GM19240 (cell line): Measurements from ENCODE around the gene CD300E.
"Not testable (repeated sequence)": the region's sequence is repeated elsewhere in the genome, so short reads cannot be mapped to it uniquely, and the experiment has no call there.

Experiments used
- DNase-seq: peaks from one replicate; pipeline ENCODE4 v3.0.0; 2011; ENCODE audit warnings: low spot score; ENCODE audit not compliant: insufficient read length

Gene CD300E

GRCh38 chr17:74599023-74599399 lies 24.5 kb downstream of the CD300E start:
- no peak for DNase-seq

GRCh38 chr17:74598346-74599022 lies 25.1 kb downstream of the CD300E start:
- no peak for DNase-seq

GRCh38 chr17:74597069-74597790 lies 26.3 kb downstream of the CD300E start:
- DNase-seq = no peak

DNA sequence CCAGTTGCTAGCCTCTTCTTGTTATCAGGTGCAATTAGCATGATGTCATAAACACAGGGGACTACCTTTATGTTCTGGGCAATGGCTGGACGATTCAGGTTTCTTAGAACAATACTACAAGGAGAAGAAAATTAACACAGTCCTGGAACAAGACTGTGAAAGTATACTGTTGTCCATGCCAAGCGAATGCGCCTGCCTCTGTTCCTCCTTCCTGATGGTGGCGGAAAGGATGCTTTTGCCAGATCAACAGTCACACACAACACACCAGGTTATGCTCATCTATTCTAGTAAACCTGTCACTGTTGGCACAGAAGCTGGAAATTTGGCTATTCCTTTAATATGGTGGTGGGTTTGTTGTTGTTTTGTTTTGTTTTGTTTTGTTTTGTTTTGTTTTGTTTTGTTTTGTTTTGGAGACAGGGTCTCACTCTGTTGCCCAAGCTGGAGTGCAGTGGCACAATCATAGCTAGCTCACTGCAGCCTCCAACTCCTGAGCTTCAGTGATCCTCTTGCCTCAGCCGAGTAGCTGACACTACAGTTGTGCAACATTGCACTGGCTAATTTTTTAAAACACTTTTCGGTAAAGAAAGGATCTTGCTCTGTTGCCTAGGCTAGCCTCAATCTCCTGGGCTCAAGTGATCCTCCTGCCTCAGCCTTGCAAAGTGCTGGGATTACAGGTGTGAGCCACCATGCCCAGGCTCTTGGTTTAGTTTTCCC lies 28.3 kb downstream of the CD300E start:
- no peak for DNase-seq

GRCh38 chr17:74592087-74592990 lies 31.2 kb downstream of the CD300E start, which contains the start of gene CD300LD:
TSS of gene CD300LD (minus strand) at chr17:74592283. CDS start at chr17:74592202, 81 bp downstream.
- DNase-seq = no peak

GRCh38 chr17:74591503-74591902 lies 32.0 kb downstream of the CD300E start:
- no peak for DNase-seq

GRCh38 chr17:74585711-74586110 lies 37.8 kb downstream of the CD300E start:
- DNase-seq = no peak

- DNase-seq = no peak
Observed at GRCh38 chr17:74584292-74585060, 39.1 kb downstream of the CD300E start.

DNA sequence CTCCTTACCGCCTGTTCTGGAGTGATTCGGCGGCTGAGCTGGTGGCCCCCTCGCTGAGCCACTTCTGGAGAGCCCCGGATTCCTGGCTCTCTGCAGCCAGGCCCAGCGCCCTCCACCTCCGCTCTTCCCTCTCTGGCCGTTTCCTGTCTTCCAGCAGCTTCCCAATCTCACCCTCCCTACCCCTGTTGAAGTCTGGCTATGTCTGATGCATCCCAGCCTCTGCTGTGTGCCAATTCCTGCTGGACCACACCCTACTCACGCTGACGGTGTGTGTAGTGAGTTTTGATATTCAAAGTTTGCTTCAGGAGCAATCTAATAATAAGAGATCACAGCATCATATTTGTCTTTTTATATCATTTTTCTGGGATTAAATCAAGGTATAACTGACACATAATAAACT lies 40.9 kb downstream of the CD300E start:
- DNase-seq = no peak

GRCh38 chr17:74579900-74580299 lies 43.6 kb downstream of the CD300E start:
- no peak for DNase-seq

DNA sequence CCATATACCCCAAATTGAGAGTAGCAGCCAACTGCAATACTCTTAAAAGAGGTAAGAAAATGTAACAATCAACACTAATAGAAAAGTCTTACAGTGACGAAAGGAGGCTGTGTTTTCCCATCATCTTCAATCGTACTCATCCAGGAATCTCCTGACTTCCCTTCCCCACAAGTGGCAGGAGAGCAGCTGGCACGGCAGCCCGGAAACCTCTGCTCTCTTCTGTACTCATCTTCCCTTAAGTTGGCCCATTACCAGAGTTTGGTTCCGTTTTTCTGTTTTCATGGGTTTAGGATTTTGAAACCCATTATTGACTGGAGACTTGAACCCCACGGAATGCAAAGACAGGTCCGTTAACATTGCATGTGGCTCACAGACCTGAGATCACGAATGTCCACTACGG lies 44.6 kb downstream of the CD300E start:
- no peak for DNase-seq

GRCh38 chr17:74574489-74575142 lies 48.9 kb downstream of the CD300E start:
- DNase-seq = no peak

- not testable (repeated sequence) for DNase-seq
Observed at GRCh38 chr17:74573635-74574034, 49.9 kb downstream of the CD300E start.

DNA sequence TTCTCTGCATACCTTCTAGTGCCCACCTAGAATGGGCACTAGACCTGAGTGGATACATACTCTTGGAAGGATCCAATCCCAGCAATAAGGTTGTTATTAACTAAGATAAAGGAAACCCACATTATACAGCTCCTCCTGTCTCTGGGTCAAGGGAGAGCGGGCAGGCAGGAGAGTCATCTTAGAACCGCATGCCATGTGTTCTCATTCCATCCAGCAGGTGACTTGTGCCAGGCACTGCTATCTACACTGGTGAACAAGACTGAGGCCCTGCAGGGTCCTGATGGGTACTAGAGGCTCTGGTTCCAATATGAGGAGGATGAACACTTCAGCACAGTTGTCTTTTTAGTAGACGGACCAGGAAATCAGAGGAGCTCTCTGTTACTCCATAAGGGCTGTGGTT lies 50.4 kb downstream of the CD300E start:
- DNase-seq = no peak

DNA sequence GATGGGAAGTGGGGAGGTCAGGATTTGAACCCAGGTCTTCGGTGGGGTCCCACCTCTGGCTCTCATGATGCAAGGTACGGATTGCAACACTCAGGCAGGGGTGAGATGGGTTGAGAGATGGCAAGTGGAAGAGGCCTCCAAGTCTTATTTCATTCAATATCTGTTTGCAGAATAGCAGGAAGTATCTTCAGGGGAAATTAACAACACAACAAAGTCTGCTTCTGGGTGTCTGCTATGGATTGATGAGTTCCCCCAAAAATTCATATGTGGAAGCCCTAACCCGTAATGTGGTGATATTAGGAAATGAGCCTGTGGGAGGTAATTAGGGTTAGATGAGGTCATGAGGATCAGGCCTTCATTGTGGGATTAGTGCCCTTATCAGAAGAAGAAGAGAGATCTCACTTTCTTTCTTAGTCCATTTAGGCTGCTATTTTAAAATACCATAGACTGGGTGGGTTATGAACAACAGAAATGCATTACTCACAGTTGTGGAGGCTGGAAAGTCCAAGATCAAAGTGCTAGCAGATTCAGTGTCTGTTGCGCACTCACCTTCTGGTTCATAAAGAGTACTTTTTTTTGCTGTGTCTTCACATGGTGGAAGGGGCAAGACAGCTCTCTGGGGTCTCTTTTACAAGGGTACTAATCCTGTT lies 51.8 kb downstream of the CD300E start:
- DNase-seq = no peak

DNA sequence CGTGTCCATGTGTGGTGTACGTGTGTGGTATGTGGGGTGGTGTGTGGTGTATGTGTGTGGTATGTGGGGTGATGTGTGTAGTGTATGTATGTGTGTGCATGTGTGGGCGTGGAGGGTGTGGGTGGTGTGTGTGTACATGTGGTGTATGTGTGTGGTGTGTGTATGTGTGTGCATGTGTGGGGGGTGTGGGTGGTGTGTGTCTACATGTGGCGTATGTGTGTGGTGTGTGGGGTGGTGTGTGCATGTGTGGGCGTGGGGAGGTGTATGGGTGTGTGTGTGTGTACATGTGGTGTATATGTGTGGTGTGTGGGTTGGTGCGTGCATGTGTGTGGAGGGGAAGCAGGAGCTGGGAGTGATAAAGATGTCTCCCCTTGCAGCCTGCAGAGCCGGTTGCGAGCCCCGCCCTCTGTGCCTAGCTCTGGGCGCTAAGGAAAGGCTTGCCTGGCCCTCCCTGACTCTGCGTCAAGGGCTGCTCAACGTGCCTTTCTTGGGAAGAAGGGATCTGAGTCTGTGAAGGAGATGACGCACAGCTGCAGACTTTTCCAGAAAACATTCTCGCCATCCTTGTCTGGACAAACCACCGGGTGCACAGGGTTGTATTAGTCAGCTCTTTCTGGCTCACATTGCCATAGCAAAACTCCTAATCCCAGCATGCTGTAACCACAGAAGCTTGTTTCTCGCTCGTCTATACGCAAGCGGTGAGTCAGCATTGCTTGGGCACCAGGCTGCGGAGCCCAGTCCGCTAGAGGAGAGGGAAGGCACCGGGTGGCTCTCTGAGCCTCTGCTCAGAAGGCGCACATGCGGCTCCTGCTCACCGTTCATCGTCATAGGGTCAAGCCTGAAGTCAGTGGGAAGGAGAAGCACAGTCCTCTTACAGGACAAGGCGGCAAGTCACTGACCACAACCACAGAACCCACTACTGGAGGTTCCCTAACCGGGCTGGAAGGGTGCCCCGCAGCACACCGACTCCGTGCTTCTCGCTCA lies 54.2 kb downstream of the CD300E start:
- no peak for DNase-seq

DNA sequence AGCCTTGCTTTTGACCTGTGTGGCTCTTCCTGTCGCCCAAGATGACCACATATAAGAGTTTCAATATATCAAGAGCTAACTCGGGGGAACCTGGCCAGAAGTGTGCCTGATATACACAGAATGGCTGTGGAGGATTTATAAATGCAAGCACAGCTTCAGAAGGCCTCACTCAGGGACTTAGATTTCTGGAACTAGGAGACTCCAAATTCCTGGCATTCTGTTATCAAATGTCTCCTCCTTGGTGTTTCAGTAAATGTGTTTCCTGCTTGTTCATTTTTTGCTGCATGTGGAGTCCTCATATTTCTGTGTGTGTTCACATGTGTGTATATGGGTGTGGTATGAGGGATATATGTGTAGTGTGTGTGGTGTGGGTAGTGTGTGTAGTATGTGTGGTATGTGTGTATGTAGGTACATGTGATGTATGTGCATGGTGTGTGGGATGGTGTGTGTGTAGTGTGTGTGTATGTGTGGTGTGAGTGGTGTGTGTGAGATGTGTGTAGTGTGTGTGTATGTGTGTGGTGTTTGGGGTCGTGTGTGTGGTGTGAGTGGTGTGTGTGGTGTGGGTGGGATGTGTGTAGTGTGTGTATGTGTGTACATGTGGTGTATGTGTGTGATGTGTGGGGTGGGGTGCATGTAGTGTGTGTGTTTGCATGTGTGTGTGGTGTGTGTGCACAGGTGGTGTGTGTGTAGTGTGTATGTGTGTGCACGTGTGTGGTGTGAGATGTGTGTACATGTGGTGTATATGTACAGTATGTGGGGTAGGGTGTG lies 55.2 kb downstream of the CD300E start:
- DNase-seq = no peak

DNA sequence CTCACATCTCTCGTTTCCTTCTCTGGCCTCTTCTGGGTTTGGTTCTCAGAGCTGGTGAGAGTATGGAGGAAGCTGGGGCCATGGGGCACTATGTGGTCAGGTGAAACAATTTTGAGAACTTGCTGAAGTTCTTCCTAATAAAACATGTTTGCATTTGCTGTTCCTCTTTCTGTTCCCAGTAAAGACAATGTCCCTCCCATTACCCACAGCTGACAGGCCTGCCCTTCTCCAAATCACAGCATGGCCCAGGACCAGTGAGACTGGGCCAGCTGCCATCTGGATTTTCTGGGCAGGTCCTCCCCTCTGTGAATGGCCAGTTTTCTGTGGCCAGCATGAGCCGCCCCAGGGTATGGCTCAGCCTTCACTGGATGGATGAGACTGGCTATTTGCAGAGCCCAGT lies 56.1 kb downstream of the CD300E start, which contains the start of gene CD300H:
Gene CD300H (minus strand): TSS at position 113 of the 400 bp plus-strand sequence.
- DNase-seq = no peak
